Panc1 (cell line): ENCODE results near the gene FBXO24. TPM values are rescaled to one million over a fixed set of nuclear protein-coding genes. Genes with fewer than 3 reads are reported as not detected.

Source experiments
- ATAC-seq: fragments of 200-7000 bp; cut with Tn5 transposase; 2 replicates; pipeline ENCODE4 v1.9.1; 2020; ENCODE audit warnings: mild to moderate bottlenecking, moderate library complexity
- BruUV-seq: library from RNA; stranded (reverse); fragments of 400-500 nt; replicated peaks from 2 replicates; lab custom pipeline; 2021; lab: Mats Ljungman, UMichigan
- CTCF ChIA-PET: fragments of 300-600 bp; sonication (Branson Sonifier 250); formaldehyde crosslinking; loops from one replicate; lab custom pipeline; 2022; ENCODE audit warnings: antibody characterized with exemption; lab: Charles Lee
- POLR2A ChIA-PET: fragments of 300-600 bp; sonication (Branson Sonifier 250); formaldehyde crosslinking; loops from one replicate; lab custom pipeline; 2022; ENCODE audit warnings: antibody characterized with exemption; lab: Charles Lee
- DNase-seq: peaks from one replicate; pipeline ENCODE4 v3.0.0-alpha.2; 2010; ENCODE audit warnings: low read depth, low spot score
- H3K27ac ChIP-seq: 2 replicates; pipeline ENCODE4 v1.5.1; 2011; ENCODE audit warnings: mild to moderate bottlenecking, low read length, inconsistent platforms
- H3K27me3 ChIP-seq: fragments of 200-500 bp; sonication (Bioruptor generic); 2 replicates; pipeline ENCODE4 v1.6.0; 2014; ENCODE audit warnings: low read length, inconsistent platforms; ENCODE audit not compliant: control insufficient read depth, insufficient read depth
- H3K36me3 ChIP-seq: fragments of 200-500 bp; sonication (Bioruptor generic); 2 replicates; pipeline ENCODE4 v1.5.1; 2014; ENCODE audit warnings: inconsistent platforms, mild to moderate bottlenecking, low read length, moderate library complexity; ENCODE audit not compliant: control insufficient read depth, insufficient read depth
- H3K4me1 ChIP-seq: 2 replicates; pipeline ENCODE4 v1.5.1; 2011; ENCODE audit warnings: inconsistent platforms, mild to moderate bottlenecking, low read length, moderate library complexity; ENCODE audit not compliant: control insufficient read depth, insufficient read depth
- H3K4me3 ChIP-seq, 2 experiments: 2 replicates each; pipeline ENCODE4 v1.5.1; 2011 to 2012; ENCODE audit warnings: low read depth in 2 of 2, low read length in 2 of 2, mild to moderate bottlenecking in 2 of 2, inconsistent platforms in 1 of 2, moderate library complexity in 1 of 2
- H3K9me3 ChIP-seq: fragments of 200-500 bp; sonication (Bioruptor generic); 2 replicates; pipeline ENCODE4 v1.5.1; 2014; ENCODE audit warnings: low read depth, mild to moderate bottlenecking, inconsistent platforms, low read length, moderate library complexity; ENCODE audit not compliant: control insufficient read depth, insufficient read depth
- CTCF ChIP-seq: fragments of 450-650 bp; IDR thresholded peaks from 2 replicates; pipeline ENCODE4 v1.5.1; 2017; ENCODE audit warnings: mild to moderate bottlenecking
- POLR2AphosphoS5 ChIP-seq: IDR thresholded peaks from 2 replicates; pipeline ENCODE4 v1.6.1; 2012; ENCODE audit warnings: mild to moderate bottlenecking, low read depth, low read length, moderate library complexity
- REST ChIP-seq, 2 experiments: IDR thresholded peaks; 2 replicates each; pipeline ENCODE4 v1.6.1; 2011 to 2012; ENCODE audit warnings: low read depth in 2 of 2, control low read depth in 1 of 2, low read length in 1 of 2, mild to moderate bottlenecking in 1 of 2, moderate library complexity in 1 of 2; ENCODE audit not compliant: insufficient read depth in 1 of 2
- SIN3A ChIP-seq: IDR thresholded peaks from 2 replicates; pipeline ENCODE4 v1.6.1; 2012; ENCODE audit warnings: low read depth, mild to moderate bottlenecking, low read length, moderate library complexity, borderline replicate concordance; ENCODE audit not compliant: insufficient read depth
- TCF7L2 ChIP-seq: IDR thresholded peaks from 2 replicates; pipeline ENCODE4 v1.6.1; 2011; ENCODE audit warnings: mild to moderate bottlenecking, low read depth, low read length, inconsistent platforms
- in situ Hi-C: cut with HindIII; loops from 2 replicates; pipeline ENCODE4 v1.10.0; 2016; ENCODE audit warnings: low sequenced_read_pairs, low pct_unique_long_range_greater_than_20kb
- intact Hi-C: fragments of 100-400 bp; cut with micrococcal nuclease; formaldehyde crosslinking; loops from one replicate; pipeline ENCODE4 v1.10.0; 2022; ENCODE audit not compliant: unreplicated experiment
- total RNA-seq: library from RNA; stranded (reverse); gene quantifications from one replicate; pipeline ENCODE4 v1.2.1, GENCODE V29; 2021; ENCODE audit not compliant: unreplicated experiment

The FBXO24 gene
- total RNA-seq, 1 experiment from 2014 or later, result 0.59 TPM

- POLR2A ChIA-PET, result no interaction called here
- Histone ChIP-seq H3K4me3 (no peak overlapping the region), H3K36me3 (no peaks in the 10 kb centered on the region), H3K27ac (no peak overlapping the region), H3K27me3 (no peaks in the 10 kb centered on the region), H3K4me1 (no peaks in the 10 kb centered on the region), H3K9me3 (no peaks in the 10 kb centered on the region)
- in situ Hi-C loops (no loop called here), intact Hi-C loops (no loop called here)
- DNase-seq (no peak), ATAC-seq (no peak)
- no TSS peak for BruUV-seq
- TF ChIP-seq TCF7L2, result no peak
- no peak for TF ChIP-seq REST (IDR thresholded peaks at IDR 0.05; ENCODE audit: insufficient read depth in 1 of 2, low read depth in 2 of 2, low read length in 1 of 2)
- TF ChIP-seq POLR2AphosphoS5, result no peak
- no peak for TF ChIP-seq CTCF
- no peak for TF ChIP-seq SIN3A
- CTCF ChIA-PET, result no interaction called here
Observed at GRCh38 chr7:100620239-100620638, 34.1 kb downstream of the FBXO24 start.

DNA sequence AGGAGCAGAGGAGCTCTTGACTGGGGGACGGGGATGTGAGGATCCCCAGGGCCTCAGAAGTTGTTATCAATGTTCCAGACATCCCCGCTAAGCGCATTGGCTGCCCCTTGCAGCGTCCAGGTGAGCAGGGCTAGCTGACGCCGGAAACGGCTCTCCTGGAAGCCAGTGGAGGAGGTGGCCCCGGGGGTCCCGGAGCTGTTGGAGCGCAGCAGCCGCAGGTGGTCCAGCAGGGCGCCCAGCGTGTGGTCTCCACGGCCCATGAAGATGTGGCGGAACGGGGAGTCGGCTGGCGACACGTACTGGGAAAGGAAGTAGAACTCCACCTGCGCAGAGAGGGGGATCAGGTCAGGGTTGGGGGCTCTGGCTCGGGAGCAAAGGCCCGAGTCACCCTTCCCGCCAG lies 34.7 kb downstream of the FBXO24 start:
- TF ChIP-seq POLR2AphosphoS5, result no peak
- no peak for TF ChIP-seq REST (IDR thresholded peaks at IDR 0.05; ENCODE audit: insufficient read depth in 1 of 2, low read depth in 2 of 2, low read length in 1 of 2)
- no peak for TF ChIP-seq TCF7L2
- no peak for TF ChIP-seq CTCF
- no peak for TF ChIP-seq SIN3A
- no peaks in the 10 kb centered on the region for H3K9me3 ChIP-seq
- ChIA-PET CTCF (no interaction called here), POLR2A (interaction anchor here (0.5 kb wide), 1 partner anchor 33 kb away, joined by 3 read pairs; no protein-coding TSS in a partner anchor)
- ATAC-seq (no peak), DNase-seq (no peak)
- H3K36me3 ChIP-seq, result no peaks in the 10 kb centered on the region
- no peaks in the 10 kb centered on the region for H3K27me3 ChIP-seq
- no peak overlapping the region for H3K27ac ChIP-seq
- intact Hi-C loops, result no loop called here
- in situ Hi-C loops, result no loop called here
- H3K4me1 ChIP-seq, result no peaks in the 10 kb centered on the region
- H3K4me3 ChIP-seq, result no peak overlapping the region
- BruUV-seq, result no TSS peak
